GM19397 (cell line): Measurements from ENCODE around the gene CSH2.
"Not testable (repeated sequence)": the region's sequence is repeated elsewhere in the genome, so short reads cannot be mapped to it uniquely, and the experiment has no call there.

Experiments
- ATAC-seq: cut with Tn5 transposase; IDR thresholded peaks from one replicate; pipeline ENCODE4 v1.9.1; 2021; ENCODE audit warnings: mild to moderate bottlenecking, moderate library complexity; ENCODE audit not compliant: unreplicated experiment

CSH2 gene

DNA sequence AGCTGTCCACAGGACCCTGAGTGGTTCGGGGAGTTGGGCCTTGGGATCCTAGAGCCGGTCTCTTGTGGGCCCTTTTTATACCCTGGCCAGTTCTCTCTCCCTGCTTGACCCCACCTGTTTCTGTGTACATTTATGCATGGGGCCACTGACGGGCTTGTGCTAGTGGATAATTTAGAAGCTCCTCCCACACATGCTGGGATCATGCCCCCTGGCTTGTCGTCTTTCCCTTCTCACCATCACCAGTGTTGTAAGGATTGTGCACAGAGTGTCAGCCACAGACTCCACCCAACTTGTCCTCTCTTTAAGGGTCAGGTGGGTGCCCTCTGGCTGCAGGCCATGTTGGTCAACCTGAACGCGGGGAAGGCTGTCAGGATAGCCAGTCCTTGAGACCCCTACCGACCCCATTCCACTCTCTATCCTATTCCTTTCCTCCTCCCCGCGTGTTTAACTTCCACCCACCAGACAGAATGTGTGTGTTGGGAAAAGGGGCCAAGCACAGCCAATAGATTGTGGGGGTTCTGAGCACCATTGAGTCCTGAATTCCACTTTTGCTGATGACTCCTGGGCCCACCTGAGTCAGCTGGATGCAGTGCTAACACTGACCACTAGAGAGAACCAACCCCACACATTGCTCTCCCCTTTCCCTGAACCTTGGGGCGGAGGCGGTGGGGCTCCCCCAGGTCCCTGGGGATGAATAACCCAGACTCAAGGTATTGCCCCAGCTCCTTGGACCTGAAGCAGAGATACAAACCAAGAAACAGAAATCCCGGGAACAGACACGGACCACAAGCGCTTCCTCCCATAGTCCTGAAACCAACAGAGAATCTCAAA lies 23.3 kb upstream of the CSH2 start, which contains the start of gene CSH1:
Gene CSH1, minus strand, starts transcription at position 51 of the 831 bp plus-strand sequence. CDS start 63 bp downstream, outside the sequence.
- not testable (repeated sequence) for ATAC-seq

DNA sequence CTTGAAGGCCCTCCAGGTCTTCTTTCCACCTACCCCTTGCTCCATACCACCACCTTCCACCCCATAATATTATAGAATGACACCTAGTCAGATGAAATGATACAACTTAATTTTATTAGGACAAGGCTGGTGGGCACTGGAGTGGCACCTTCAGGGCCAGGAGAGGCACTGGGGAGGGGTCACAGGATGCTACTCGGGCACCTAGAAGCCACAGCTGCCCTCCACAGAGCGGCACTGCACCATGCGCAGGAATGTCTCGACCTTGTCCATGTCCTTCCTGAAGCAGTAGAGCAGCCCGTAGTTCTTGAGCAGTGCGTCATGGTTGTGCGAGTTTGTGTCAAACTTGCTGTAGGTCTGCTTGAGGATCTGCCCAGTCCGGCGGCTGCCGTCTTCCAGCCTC lies 21.3 kb upstream of the CSH2 start:
- not testable (repeated sequence) for ATAC-seq

DNA sequence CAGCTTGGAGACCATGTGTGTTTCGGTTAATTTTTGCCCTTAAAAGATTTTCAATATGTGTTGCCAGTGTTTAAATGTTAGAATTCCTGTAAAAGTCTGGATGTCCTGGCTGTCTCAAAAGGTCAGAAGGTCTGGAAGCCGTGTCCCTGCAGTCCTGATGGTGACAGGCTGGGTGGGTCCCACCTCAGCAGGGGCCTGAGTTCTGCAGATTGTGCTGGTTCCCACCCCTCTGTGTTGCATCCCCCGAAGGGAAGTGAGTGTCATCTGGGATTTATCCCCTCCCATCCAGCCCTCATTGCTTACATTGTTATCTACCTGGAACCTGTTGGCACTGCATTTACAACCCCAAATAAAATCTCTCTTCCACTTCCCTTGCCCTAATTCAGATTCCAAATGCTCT lies 20.5 kb upstream of the CSH2 start:
- not testable (repeated sequence) for ATAC-seq

- not testable (repeated sequence) for ATAC-seq
Measured at GRCh38 chr17:63892316-63893037, 19.0 kb upstream of the CSH2 start.

GRCh38 chr17:63889026-63889848 lies 15.8 kb upstream of the CSH2 start:
- ATAC-seq, result not testable (repeated sequence)

DNA sequence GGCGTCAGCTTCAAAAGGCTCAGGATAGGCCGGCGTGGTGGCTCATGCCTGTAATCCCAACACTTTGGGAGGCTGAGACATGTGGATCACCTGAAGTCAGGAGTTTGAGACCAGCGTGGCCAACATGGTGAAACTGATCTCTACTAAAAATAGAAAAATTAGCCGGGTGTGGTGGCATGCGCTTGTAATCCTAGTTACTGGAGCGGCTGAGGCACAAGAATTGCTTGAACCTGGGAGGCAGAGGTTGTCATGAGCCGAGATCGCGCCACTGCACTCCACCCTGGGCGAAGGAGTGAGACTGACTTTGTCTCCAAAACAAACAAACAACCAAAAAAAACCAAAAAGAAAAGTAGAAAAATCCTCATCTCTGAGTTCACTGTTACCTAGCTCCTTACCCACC lies 11.6 kb upstream of the CSH2 start:
- ATAC-seq, result not testable (repeated sequence)

- not testable (repeated sequence) for ATAC-seq
Measured at GRCh38 chr17:63882626-63883126, 9.2 kb upstream of the CSH2 start.

DNA sequence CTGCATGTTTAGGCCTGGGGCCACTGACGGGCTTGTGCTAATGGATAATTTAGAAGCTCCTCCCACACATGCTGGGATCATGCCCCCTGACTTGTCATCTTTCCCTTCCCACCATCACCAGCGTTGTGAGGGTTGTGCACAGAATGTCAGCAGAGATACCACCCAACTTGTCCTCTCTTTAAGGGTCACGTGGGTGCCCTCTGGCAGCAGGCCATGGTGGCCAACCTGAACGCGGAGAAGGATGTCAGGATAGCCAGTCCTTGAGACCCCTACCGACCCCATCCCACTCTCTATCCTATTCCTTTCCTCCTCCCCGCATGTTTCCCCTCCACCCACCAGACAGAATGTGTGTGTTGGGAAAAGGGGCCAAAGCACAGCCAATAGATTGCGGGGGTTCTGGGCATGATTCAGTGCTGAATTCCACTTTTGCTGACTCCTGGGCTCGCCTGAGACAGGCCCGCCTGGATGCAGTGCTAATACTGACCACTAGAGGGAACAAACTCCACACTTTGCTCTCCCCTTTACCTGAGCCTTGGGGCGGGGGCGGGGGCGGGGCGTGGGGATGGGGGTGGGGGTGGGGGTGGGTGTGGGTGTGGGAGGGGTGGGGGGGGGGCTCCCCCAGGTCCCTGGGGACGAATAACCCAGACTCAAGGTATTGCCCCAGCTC lies 8.6 kb upstream of the CSH2 start, which contains the start of gene GH2:
Gene GH2, minus strand, starts transcription at position 10 of the 667 bp plus-strand sequence. CDS start 143 bp downstream, outside the sequence.
- ATAC-seq, result no peak

- ATAC-seq, result not testable (repeated sequence)
Measured at GRCh38 chr17:63881337-63881736, 7.9 kb upstream of the CSH2 start.

DNA sequence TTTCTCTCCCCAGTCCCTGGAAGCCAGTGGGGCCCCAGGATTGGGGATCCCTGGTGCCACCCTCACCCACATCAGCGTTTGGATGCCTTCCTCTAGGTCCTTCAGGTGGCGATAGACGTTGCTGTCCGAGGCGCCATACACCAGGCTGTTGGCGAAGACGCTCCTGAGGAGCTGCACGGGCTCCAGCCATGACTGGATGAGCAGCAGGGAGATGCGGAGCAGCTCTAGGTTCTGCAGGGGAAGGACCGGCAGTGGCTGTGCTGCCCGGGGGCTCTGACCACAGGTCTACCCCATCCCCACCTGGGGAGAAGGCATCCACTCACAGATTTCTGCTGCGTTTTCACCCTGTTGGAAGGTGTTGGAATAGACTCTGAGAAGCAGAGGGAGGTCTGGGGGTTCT lies 7.2 kb upstream of the CSH2 start:
- no peak for ATAC-seq

GRCh38 chr17:63878413-63878812 lies 4.9 kb upstream of the CSH2 start:
- not testable (repeated sequence) for ATAC-seq

- not testable (repeated sequence) for ATAC-seq
Measured at GRCh38 chr17:63874693-63875092, 1.2 kb upstream of the CSH2 start.

DNA sequence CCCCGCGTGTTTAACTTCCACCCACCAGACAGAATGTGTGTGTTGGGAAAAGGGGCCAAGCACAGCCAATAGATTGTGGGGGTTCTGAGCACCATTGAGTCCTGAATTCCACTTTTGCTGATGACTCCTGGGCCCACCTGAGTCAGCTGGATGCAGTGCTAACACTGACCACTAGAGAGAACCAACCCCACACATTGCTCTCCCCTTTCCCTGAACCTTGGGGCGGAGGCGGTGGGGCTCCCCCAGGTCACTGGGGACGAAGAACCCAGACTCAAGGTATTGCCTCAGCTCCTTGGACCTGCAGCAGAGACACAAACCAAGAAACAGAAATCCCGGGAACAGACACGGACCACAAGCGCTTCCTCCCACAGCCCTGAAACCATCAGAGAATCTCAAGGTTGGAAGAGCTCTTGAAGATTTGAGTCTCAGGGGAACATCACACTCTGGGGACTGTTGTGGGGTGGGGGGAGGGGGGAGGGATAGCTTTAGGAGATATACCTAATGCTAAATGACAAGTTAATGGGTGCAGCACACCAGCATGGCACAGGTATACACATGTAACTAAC lies 667 bp upstream of the CSH2 start:
- ATAC-seq, result not testable (repeated sequence)

GRCh38 chr17:63871646-63872365 lies 1.7 kb downstream of the CSH2 start:
- ATAC-seq, result not testable (repeated sequence)

DNA sequence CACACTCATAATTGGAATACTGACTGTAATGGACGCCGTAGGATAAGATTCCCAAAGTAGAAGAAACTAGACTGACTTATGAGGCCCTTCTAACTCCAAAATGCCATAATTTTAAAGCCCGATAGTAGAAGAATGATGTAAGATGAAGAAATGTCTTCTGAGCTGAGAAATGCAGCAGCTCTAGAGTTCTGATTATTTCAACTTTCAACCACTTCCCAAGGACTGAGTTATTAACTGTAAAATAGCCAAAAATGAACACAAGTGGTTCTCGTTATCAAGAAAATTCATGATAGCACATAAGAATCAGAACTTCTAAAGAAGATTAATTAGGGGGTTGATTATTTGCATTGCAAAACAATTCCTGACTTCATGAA lies 3.2 kb downstream of the CSH2 start:
- not testable (repeated sequence) for ATAC-seq

- not testable (repeated sequence) for ATAC-seq
Measured at GRCh38 chr17:63869491-63870291, 3.8 kb downstream of the CSH2 start.

- ATAC-seq, result not testable (repeated sequence)
Measured at GRCh38 chr17:63866625-63867024, 6.9 kb downstream of the CSH2 start.

DNA sequence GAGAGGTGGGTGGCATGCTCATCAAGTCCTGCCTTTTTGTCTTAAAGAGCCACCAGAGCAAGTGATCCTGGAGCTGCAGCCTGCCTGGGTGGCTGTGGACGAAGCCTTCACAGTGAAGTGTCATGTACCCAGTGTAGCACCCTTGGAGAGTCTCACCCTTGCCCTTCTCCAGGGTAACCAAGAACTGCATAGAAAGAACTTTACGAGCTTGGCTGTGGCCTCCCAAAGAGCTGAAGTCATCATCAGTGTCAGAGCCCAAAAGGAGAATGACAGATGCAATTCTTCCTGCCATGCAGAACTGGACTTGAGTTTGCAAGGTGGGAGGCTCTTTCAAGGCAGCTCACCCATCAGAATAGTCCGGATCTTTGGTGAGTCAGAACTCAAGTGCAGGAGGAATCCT lies 14.2 kb downstream of the CSH2 start:
- no peak for ATAC-seq
